Mesenchymal stem cell (in vitro differentiated cells and primary cell): Measurements from ENCODE around the gene TSPAN6.

Source experiments
- DNase-seq: peaks from one replicate; pipeline ENCODE4 v3.0.0-alpha.2; 2013
- H2AFZ ChIP-seq: one replicate; pipeline ENCODE4 v1.6.1; 2013; ENCODE audit warnings: low read depth, mild to moderate bottlenecking, control low read depth, inconsistent platforms, low read length, moderate library complexity
- H2AK5ac ChIP-seq: 2 replicates; pipeline ENCODE4 v1.6.1; 2013; ENCODE audit warnings: low read length, moderate library complexity, mild to moderate bottlenecking, inconsistent platforms; ENCODE audit not compliant: severe bottlenecking
- H2BK120ac ChIP-seq: one replicate; pipeline ENCODE4 v1.6.1; 2013; ENCODE audit warnings: low read depth, mild to moderate bottlenecking, inconsistent platforms, low read length, moderate library complexity
- H2BK12ac ChIP-seq, 2 experiments: one replicate each; pipeline ENCODE4 v1.6.1; 2013; ENCODE audit warnings: inconsistent platforms in 2 of 2, low read length in 2 of 2, mild to moderate bottlenecking in 2 of 2, moderate library complexity in 2 of 2, control low read depth in 1 of 2
- H2BK15ac ChIP-seq: one replicate; pipeline ENCODE4 v1.6.1; 2013; ENCODE audit warnings: mild to moderate bottlenecking, low read depth, inconsistent platforms; ENCODE audit not compliant: poor library complexity, severe bottlenecking
- H2BK5ac ChIP-seq: 2 replicates; pipeline ENCODE4 v1.6.1; 2013; ENCODE audit warnings: low read depth, mild to moderate bottlenecking, low read length, control low read depth, inconsistent platforms; ENCODE audit not compliant: poor library complexity, severe bottlenecking
- H3K14ac ChIP-seq, 2 experiments: one replicate each; pipeline ENCODE4 v1.6.1; 2013; ENCODE audit warnings: inconsistent platforms in 2 of 2, low read length in 2 of 2, control low read depth in 1 of 2, mild to moderate bottlenecking in 1 of 2, moderate library complexity in 1 of 2
- H3K18ac ChIP-seq, 2 experiments: one replicate each; pipeline ENCODE4 v1.6.1; 2013; ENCODE audit warnings: inconsistent platforms in 2 of 2, low read length in 2 of 2, control low read depth in 1 of 2, low read depth in 1 of 2, mild to moderate bottlenecking in 1 of 2
- H3K23ac ChIP-seq, 2 experiments: one replicate each; pipeline ENCODE4 v1.6.1; 2013; ENCODE audit warnings: inconsistent platforms in 2 of 2, low read length in 2 of 2, mild to moderate bottlenecking in 2 of 2, moderate library complexity in 2 of 2, control low read depth in 1 of 2
- H3K27ac ChIP-seq: 2 replicates; pipeline ENCODE4 v1.5.1; 2013; ENCODE audit warnings: mild to moderate bottlenecking, moderate library complexity, low read length, control low read depth, inconsistent platforms; ENCODE audit not compliant: poor library complexity, severe bottlenecking
- H3K27me3 ChIP-seq, 2 experiments: 2 replicates each; pipeline versions ENCODE4 v1.6.1 to v1.7.0; 2013; ENCODE audit warnings: low read length in 2 of 2, mild to moderate bottlenecking in 2 of 2, moderate library complexity in 2 of 2, control low read depth in 1 of 2, inconsistent platforms in 1 of 2; ENCODE audit not compliant: control insufficient read depth in 1 of 2, insufficient read depth in 1 of 2
- H3K36me3 ChIP-seq, 2 experiments: 2 replicates each; pipeline versions ENCODE4 v1.6.1 to v1.7.0; 2013; ENCODE audit warnings: low read length in 2 of 2, control low read depth in 1 of 2, inconsistent platforms in 1 of 2, low read depth in 1 of 2, mild to moderate bottlenecking in 1 of 2; ENCODE audit not compliant: insufficient read depth in 2 of 2, control insufficient read depth in 1 of 2
- H3K4ac ChIP-seq, 2 experiments: one replicate each; pipeline ENCODE4 v1.6.1; 2013; ENCODE audit warnings: inconsistent platforms in 2 of 2, low read length in 2 of 2, mild to moderate bottlenecking in 2 of 2, moderate library complexity in 2 of 2, control low read depth in 1 of 2, low read depth in 1 of 2
- H3K4me1 ChIP-seq: 2 replicates; pipeline ENCODE4 v1.6.1; 2013; ENCODE audit warnings: low read depth, low read length, control low read depth; ENCODE audit not compliant: control insufficient read depth, insufficient read depth
- H3K4me2 ChIP-seq: 2 replicates; pipeline ENCODE4 v1.6.1; 2013; ENCODE audit warnings: low read length, mild to moderate bottlenecking, inconsistent platforms; ENCODE audit not compliant: poor library complexity, severe bottlenecking
- H3K4me3 ChIP-seq, 2 experiments: 2 replicates each; pipeline versions ENCODE4 v1.5.1 to v1.7.0; 2013; ENCODE audit warnings: low read length in 2 of 2, mild to moderate bottlenecking in 2 of 2, control low read depth in 1 of 2, low read depth in 1 of 2; ENCODE audit not compliant: insufficient read depth in 1 of 2
- H3K79me1 ChIP-seq: replicated peaks from 2 replicates; pipeline ENCODE4 v1.6.1; 2013; ENCODE audit warnings: mild to moderate bottlenecking, control low read depth, low read length, inconsistent platforms; ENCODE audit not compliant: poor library complexity, severe bottlenecking
- H3K9ac ChIP-seq: 2 replicates; pipeline ENCODE4 v1.7.0; 2013; ENCODE audit warnings: mild to moderate bottlenecking, low read length, moderate library complexity
- H3K9me3 ChIP-seq: 2 replicates; pipeline ENCODE4 v1.7.0; 2013; ENCODE audit warnings: mild to moderate bottlenecking, low read length; ENCODE audit not compliant: control insufficient read depth
- H4K8ac ChIP-seq: one replicate; pipeline ENCODE4 v1.6.1; 2013; ENCODE audit warnings: inconsistent platforms, mild to moderate bottlenecking, low read length, moderate library complexity
- H4K91ac ChIP-seq: one replicate; pipeline ENCODE4 v1.6.1; 2013; ENCODE audit warnings: mild to moderate bottlenecking, low read length, inconsistent platforms
- WGBS: methylation state at CpG from one replicate; pipeline ENCODE4 v1.1.7; 2013; ENCODE audit warnings: mixed read lengths; 5-methylcytosine and 5-hydroxymethylcytosine counted together

TSPAN6 gene

DNA sequence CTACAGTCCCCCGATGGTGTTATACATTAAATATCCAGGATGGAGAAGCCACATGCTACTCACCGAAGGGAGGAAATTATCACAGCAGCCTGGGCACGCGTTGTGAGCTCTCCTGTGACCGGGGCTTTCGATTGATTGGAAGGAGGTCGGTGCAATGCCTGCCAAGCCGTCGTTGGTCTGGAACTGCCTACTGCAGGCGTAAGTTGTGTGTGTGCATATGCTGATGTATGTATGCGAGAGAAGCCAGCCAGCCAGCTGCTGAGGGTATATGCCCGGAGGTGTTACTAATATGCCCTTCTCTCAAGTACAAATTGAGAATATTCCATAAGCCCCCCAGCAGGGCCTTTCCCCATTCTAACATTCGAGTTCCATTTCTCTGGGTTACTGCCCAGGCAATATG lies 25.6 kb upstream of the TSPAN6 start:
- no peak overlapping the region for H2BK15ac ChIP-seq
- no peak overlapping the region for H2BK5ac ChIP-seq
- no peaks in the 10 kb centered on the region for H3K4me1 ChIP-seq

DNA sequence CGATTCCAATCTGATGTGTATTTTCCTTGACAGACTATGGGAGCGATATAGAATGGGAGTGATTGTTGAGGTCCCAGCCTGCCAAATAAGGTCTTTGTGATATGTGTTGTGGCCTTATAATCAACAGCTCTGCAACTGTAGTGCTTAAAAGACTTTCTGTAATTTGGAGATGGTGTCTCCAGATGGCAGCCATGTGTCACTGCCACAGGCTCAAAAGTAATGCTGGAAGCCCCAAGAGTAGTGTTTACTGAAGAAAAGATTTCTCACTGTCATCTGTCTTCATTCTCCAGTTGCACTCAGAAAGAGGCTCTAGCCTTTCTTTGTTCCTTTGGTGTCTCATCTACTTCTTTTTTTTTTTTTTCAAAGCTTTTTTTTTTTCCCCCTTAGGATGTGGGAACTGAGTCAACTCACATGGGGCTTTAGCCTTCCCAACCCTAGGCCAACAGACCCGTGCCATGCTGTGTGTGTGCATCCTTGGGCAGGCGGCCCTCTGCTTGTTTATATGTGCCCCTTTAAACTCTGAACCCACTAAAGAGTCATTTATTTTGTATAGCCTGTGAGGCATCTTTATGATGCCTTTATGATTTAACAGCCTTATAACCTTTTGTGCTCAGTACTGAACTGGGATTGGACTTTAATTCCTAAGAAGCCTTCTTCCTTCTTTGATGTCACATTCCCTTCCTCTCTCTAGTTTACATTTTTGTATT lies 23.0 kb upstream of the TSPAN6 start:
- no peak overlapping the region for H2BK5ac ChIP-seq
- no peak overlapping the region for H2BK12ac ChIP-seq
- peak overlapping the region in 1 of 2 experiments; percentile 28 for H3K4me3 ChIP-seq
- H2AK5ac ChIP-seq, result no peak overlapping the region
- no peak overlapping the region for H4K8ac ChIP-seq
- H3K4ac ChIP-seq, result no peak overlapping the region
- H3K14ac ChIP-seq, result no peak overlapping the region
- no peaks in the 10 kb centered on the region for H3K4me1 ChIP-seq
- no peak overlapping the region for H2AFZ ChIP-seq
- H3K79me1 ChIP-seq, result peaks cover 5% of the 10 kb centered on the region
- peak; percentile 53 for DNase-seq
- no peak overlapping the region for H2BK120ac ChIP-seq
- WGBS, result 77% methylated on average over 3 of the region's 4 CpGs
- no peak overlapping the region for H3K27ac ChIP-seq
- no peak overlapping the region for H3K18ac ChIP-seq
- peak overlapping the region; percentile 54 for H3K9ac ChIP-seq
- no peak overlapping the region for H3K23ac ChIP-seq
- no peak overlapping the region for H4K91ac ChIP-seq
- H3K27me3 ChIP-seq, result peaks cover 0 to 22% of the 10 kb centered on the region in 2 experiments
- no peak overlapping the region for H2BK15ac ChIP-seq
- peaks cover 10 to 45% of the 10 kb centered on the region in 2 experiments for H3K36me3 ChIP-seq
- H3K9me3 ChIP-seq, result no peaks in the 10 kb centered on the region
- no peak overlapping the region for H3K4me2 ChIP-seq

More for the DNA sequence above, 25.6 kb upstream of the TSPAN6 start:
- no peak overlapping the region for H3K9ac ChIP-seq
- no peak overlapping the region for H2BK12ac ChIP-seq
- H4K91ac ChIP-seq, result no peak overlapping the region
- no peak overlapping the region for H3K4ac ChIP-seq
- peaks cover 26 to 58% of the 10 kb centered on the region in 2 experiments for H3K36me3 ChIP-seq
- no peak overlapping the region for H3K23ac ChIP-seq
- peaks cover 7% of the 10 kb centered on the region for H3K79me1 ChIP-seq
- no peak overlapping the region for H4K8ac ChIP-seq
- no peak for DNase-seq
- H3K9me3 ChIP-seq, result no peaks in the 10 kb centered on the region
- H3K27me3 ChIP-seq, result peaks cover 0 to 34% of the 10 kb centered on the region in 2 experiments
- 100% methylated on average over 10 of the region's 13 CpGs for WGBS
- no peak overlapping the region for H3K14ac ChIP-seq
- H2AFZ ChIP-seq, result no peak overlapping the region
- no peak overlapping the region for H3K27ac ChIP-seq
- no peak overlapping the region for H3K18ac ChIP-seq
- H3K4me2 ChIP-seq, result no peak overlapping the region
- no peak overlapping the region for H2AK5ac ChIP-seq
- H3K4me3 ChIP-seq, result no peak overlapping the region
- no peak overlapping the region for H2BK120ac ChIP-seq

DNA sequence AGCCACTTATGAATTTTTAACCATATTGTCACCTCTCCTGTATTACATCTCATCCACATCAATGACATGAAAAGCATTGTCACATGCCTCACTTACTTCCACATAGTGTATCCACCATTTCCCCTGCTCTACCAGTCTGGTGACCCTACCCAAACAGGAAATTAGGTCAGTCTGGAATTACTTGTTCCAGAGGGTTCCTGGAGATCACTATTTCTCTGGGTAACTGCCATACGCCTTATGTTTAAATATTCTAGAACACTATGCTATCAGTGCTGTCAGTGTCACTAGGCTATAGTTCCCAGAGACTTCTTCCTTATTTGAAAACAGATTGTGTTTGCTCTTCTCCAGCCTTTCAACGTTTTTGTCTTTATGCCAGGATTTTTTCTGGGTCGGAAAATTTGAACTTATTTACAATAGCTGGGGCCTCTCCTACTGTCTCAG lies 22.4 kb upstream of the TSPAN6 start:
- H4K8ac ChIP-seq, result no peak overlapping the region
- H3K4me3 ChIP-seq, result peak overlapping the region in 1 of 2 experiments; percentile 28
- H2BK120ac ChIP-seq, result no peak overlapping the region
- no peak overlapping the region for H2BK5ac ChIP-seq
- peak overlapping the region; percentile 54 for H3K9ac ChIP-seq
- no peaks in the 10 kb centered on the region for H3K4me1 ChIP-seq
- peak; percentile 27 for DNase-seq
- H3K36me3 ChIP-seq, result peaks cover 9 to 41% of the 10 kb centered on the region in 2 experiments
- no peak overlapping the region for H3K27ac ChIP-seq
- no peak overlapping the region for H3K4ac ChIP-seq
- no peaks in the 10 kb centered on the region for H3K9me3 ChIP-seq
- no peak overlapping the region for H3K4me2 ChIP-seq
- no peak overlapping the region for H2BK15ac ChIP-seq
- H3K18ac ChIP-seq, result peak overlapping the region in 1 of 2 experiments; percentile 12
- no peak overlapping the region for H4K91ac ChIP-seq
- no peak overlapping the region for H3K23ac ChIP-seq
- 39% methylated on average over 3 of the region's 3 CpGs for WGBS
- H3K14ac ChIP-seq, result no peak overlapping the region
- H2AK5ac ChIP-seq, result no peak overlapping the region
- no peak overlapping the region for H2BK12ac ChIP-seq
- H3K79me1 ChIP-seq, result peaks cover 5% of the 10 kb centered on the region
- H2AFZ ChIP-seq, result no peak overlapping the region
- peaks cover 0 to 22% of the 10 kb centered on the region in 2 experiments for H3K27me3 ChIP-seq

DNA sequence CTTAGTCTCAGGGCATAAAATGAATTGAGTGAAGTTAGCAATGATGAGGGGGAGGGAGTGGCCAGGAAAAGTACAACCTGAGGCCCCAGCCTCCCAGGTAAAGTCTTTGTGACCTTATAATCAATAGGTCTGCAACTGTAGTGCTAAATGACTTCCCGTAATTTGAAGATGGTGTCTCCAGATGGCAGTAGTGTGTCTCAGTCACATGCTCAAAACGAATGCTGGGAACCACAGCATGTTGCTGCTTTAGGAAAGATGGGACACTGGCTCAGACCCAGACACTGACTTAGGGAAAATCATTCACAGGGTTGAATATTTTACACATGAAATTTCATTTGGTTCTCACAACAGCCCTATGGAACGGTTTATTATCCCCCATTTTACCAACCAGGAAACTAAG lies 17.7 kb upstream of the TSPAN6 start:
- Histone ChIP-seq H2BK5ac (no peak overlapping the region), H2AFZ (no peak overlapping the region), H2BK120ac (no peak overlapping the region), H3K9ac (peak overlapping the region; percentile 15), H3K18ac (peak overlapping the region in 1 of 2 experiments; percentile 33), H3K4me3 (no peak overlapping the region), H2AK5ac (no peak overlapping the region), H3K23ac (no peak overlapping the region), H4K8ac (no peak overlapping the region), H3K4ac (no peak overlapping the region), H4K91ac (no peak overlapping the region), H2BK15ac (no peak overlapping the region), H3K36me3 (peaks cover 0 to 46% of the 10 kb centered on the region in 2 experiments), H3K14ac (no peak overlapping the region), H3K4me1 (peaks cover 6% of the 10 kb centered on the region), H2BK12ac (no peak overlapping the region), H3K27ac (no peak overlapping the region), H3K9me3 (no peaks in the 10 kb centered on the region), H3K4me2 (no peak overlapping the region), H3K27me3 (peaks cover 0 to 2% of the 10 kb centered on the region in 2 experiments), H3K79me1 (no peaks in the 10 kb centered on the region)
- 28% methylated on average over 3 of the region's 3 CpGs for WGBS
- peak; percentile 63 for DNase-seq
